Measurements from ENCODE around the gene OTUD4. TPM values are rescaled to one million over a fixed set of nuclear protein-coding genes. Genes with fewer than 3 reads are reported as not detected.

OTUD4 gene
- total and polyA plus RNA-seq, 9 of the 15 experiments (the other 6 are each of a cell fraction or from before 2014, with no cell fraction given), result 4.2 to 29.0 (median 24.8) TPM

DNA sequence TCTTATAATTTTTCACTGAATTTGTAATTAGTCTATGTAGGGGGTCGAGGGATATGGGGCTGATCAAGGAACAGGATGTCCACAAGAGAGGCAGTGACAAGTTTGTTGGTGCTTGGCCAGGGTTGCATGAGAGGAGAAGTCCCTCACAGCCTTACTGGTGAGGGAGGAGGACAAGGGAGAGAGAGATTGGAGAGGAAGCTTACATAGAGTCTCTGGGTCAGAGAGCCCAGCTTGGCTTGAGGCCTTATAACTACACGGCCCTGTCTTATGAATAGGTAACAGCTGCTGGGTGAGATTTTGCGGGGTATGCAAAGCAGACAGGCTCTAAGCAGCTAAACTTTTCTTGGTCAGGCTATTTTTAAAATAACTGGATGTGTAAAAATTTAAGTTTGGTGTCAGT is 37.9 kb upstream of the OTUD4 start:
- intact Hi-C loops (cut with micrococcal nuclease), result no loop called here
- DNase-seq (ENCODE audit: extremely low read depth in 1 of 4, low spot score in 3 of 4), result no peak
- Histone ChIP-seq H3K36me3 (ENCODE audit: control insufficient read depth, insufficient read depth, low read length) (no peaks in the 10 kb centered on the region), H2AFZ (ENCODE audit: low read depth, low read length) (no peak overlapping the region), H3K27ac (ENCODE audit: extremely low read depth, low read depth, low read length) (no peak overlapping the region), H3K9ac (ENCODE audit: insufficient read depth in 1 of 2, low read depth in 2 of 2, low read length in 2 of 2) (no peak overlapping the region), H3K79me2 (ENCODE audit: control insufficient read depth, insufficient read depth, low read length) (no peaks in the 10 kb centered on the region), H3K4me2 (ENCODE audit: insufficient read depth, low read length) (no peak overlapping the region), H3K4me1 (replicated peaks in 1 of 2; ENCODE audit: control insufficient read depth in 2 of 2, insufficient read depth in 2 of 2, low read length in 2 of 2) (no peaks in the 10 kb centered on the region), H3K27me3 (ENCODE audit: control insufficient read depth in 2 of 2, insufficient read depth in 2 of 2, low read length in 2 of 2) (peaks cover 0 to 4% of the 10 kb centered on the region in 2 experiments; a peak in 2 of 5 replicates), H3K9me3 (replicated peaks; ENCODE audit: control insufficient read depth, insufficient read depth, low read depth, low read length) (no peaks in the 10 kb centered on the region), H3K4me3 (no peak overlapping the region), H4K20me1 (replicated peaks; ENCODE audit: control insufficient read depth, insufficient read depth, low read length) (no peaks in the 10 kb centered on the region), H3K9me1 (ENCODE audit: control insufficient read depth, insufficient read depth, low read length) (no peaks in the 10 kb centered on the region)
- no TSS peak for BruUV-seq (replicated peaks)
- ATAC-seq, result no peak; the same call in 2 of the 3 replicates
- in situ Hi-C loops (cut with MboI), result no loop called here
- ChIA-PET POLR2A (no interaction called here), CTCF (ENCODE audit: low intra/inter-chr PET ratio) (no interaction called here)
- no peak for FAIRE-seq
- WGBS (ENCODE audit: insufficient coverage, low coverage, missing lambda C conversion rate), result 2% methylated on average over 3 of the region's 3 CpGs
- TF ChIP-seq CBX1 (IDR thresholded peaks at IDR 0.05; ENCODE audit: low read depth) (no peak), ZNF79 (CRISPR knock-in tag; IDR thresholded peaks at IDR 0.05; ENCODE audit: low read depth) (no peak), SOX6 (IDR thresholded peaks at IDR 0.05) (no peak), HDAC2 (IDR thresholded peaks at IDR 0.05) (no peak), ZNF316 (IDR thresholded peaks at IDR 0.05) (no peak), MEIS2 (IDR thresholded peaks at IDR 0.05; ENCODE audit: partially characterized antibody) (no peak), ESRRA (IDR thresholded peaks at IDR 0.05; ENCODE audit: borderline replicate concordance, low read depth) (no peak), ATF7 (IDR thresholded peaks at IDR 0.05) (no peak), SREBF2 (CRISPR knock-in tag; IDR thresholded peaks at IDR 0.05) (no peak), PHTF2 (CRISPR knock-in tag; IDR thresholded peaks at IDR 0.05) (no peak), HNRNPLL (IDR thresholded peaks at IDR 0.05; ENCODE audit: low read depth, low read length, poor library complexity, severe bottlenecking) (no peak), MED1 (CRISPR knock-in tag; IDR thresholded peaks at IDR 0.05; ENCODE audit: borderline replicate concordance) (no peak), SMARCB1 (IDR thresholded peaks at IDR 0.05; ENCODE audit: insufficient read length, low read depth) (no peak)
- TF ChIP-seq, protein P1, sequence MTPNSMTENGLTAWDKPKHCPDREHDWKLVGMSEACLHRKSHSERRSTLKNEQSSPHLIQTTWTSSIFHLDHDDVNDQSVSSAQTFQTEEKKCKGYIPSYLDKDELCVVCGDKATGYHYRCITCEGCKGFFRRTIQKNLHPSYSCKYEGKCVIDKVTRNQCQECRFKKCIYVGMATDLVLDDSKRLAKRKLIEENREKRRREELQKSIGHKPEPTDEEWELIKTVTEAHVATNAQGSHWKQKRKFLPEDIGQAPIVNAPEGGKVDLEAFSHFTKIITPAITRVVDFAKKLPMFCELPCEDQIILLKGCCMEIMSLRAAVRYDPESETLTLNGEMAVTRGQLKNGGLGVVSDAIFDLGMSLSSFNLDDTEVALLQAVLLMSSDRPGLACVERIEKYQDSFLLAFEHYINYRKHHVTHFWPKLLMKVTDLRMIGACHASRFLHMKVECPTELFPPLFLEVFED (CRISPR knock-in tag; conservative IDR thresholded peaks at IDR 0.05), result no peak
- TF ChIP-seq, protein P2, sequence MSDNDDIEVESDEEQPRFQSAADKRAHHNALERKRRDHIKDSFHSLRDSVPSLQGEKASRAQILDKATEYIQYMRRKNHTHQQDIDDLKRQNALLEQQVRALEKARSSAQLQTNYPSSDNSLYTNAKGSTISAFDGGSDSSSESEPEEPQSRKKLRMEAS (CRISPR knock-in tag; IDR thresholded peaks at IDR 0.05), result no peak

Data from K562 (cell line).